HG03139 (cell line): ENCODE results near the gene NOMO2.
"Not testable (repeated sequence)": the region's sequence is repeated elsewhere in the genome, so short reads cannot be mapped to it uniquely, and the experiment has no call there.

ENCODE experiments used
- ATAC-seq: cut with Tn5 transposase; IDR thresholded peaks from one replicate; pipeline ENCODE4 v1.9.1; 2021; ENCODE audit not compliant: unreplicated experiment

Gene NOMO2

DNA sequence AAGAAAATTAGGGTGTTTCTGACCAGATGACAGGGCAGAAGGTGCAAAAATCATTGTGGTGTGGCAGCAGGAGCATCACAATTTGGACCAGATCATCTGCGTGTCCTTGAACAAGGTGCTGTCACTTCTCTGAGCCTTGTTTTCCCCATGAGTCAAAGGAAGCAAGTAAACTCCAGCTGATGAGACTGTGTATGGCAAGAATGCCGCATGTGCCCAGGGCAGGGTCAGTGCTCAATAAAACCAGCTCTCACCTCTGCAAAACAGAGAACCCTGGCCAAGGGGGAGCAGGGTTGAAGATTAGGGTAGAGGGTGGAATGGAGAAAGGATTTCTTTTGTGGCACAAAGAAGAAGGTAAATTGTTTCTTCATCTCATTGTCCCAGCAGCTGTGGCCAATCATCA lies 17.4 kb upstream of the NOMO2 start:
- ATAC-seq: not testable (repeated sequence)

DNA sequence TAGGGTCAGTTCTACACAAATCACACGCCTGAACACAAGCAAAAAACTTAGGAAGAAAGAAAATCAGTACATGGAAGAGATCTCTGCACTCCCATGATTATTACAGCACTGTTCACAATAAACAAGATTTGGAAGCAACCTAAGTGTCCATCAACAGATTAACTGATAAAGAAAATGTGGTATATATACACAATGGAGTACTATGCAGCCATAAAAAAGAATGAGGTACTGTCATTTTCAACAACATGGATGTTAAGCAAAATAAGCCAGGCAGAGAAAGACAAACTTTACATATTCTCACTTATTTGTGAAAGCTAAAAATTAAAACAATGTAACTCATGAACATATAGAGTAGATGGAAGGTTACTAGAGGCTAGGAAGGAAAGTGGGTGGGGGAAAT lies 16.0 kb upstream of the NOMO2 start:
- not testable (repeated sequence) for ATAC-seq

DNA sequence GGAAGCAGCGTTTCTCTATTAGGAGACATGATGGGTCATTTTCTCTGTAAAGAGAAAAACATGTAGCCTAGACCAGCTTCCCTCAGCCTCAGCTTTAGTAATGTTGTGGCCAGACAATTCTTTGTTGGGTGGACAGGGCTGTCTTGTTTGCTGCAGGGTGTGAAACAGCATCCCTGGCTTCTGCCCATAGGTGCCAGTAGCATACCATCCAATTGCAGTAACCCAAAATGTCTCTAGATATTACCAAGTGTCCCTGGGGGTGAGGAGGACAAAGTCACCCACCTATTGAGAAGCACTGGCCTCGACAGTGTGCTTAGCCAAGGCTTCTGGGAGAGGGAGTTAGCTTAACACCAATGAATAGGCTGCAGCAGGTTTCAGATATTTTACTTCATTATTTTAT lies 14.0 kb upstream of the NOMO2 start:
- ATAC-seq: not testable (repeated sequence)

GRCh38 chr16:18575298-18575917 lies 13.5 kb upstream of the NOMO2 start:
- ATAC-seq: not testable (repeated sequence)

DNA sequence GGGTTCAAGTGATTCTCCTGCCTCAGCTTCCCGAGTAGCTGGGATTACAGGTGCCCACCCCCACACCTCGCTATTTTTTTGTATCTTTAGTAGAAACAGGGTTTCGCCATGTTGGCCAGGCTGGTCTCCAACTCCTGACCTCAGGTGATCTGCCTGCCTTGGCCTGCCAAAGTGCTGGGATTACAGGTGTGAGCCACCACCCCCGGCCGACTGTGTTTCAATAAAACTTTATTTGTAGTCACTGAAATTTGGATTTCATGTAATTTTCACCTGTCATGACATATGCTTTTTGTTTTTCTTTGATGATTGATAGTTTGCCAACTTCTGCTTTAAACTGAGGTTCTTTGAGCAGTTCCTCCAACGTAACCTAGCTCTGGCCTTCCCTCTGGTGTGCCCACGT lies 12.0 kb upstream of the NOMO2 start:
- not testable (repeated sequence) for ATAC-seq

GRCh38 chr16:18572973-18573372 lies 11.1 kb upstream of the NOMO2 start:
- not testable (repeated sequence) for ATAC-seq

- ATAC-seq: not testable (repeated sequence)
Observed at GRCh38 chr16:18571307-18571850, 9.5 kb upstream of the NOMO2 start.

DNA sequence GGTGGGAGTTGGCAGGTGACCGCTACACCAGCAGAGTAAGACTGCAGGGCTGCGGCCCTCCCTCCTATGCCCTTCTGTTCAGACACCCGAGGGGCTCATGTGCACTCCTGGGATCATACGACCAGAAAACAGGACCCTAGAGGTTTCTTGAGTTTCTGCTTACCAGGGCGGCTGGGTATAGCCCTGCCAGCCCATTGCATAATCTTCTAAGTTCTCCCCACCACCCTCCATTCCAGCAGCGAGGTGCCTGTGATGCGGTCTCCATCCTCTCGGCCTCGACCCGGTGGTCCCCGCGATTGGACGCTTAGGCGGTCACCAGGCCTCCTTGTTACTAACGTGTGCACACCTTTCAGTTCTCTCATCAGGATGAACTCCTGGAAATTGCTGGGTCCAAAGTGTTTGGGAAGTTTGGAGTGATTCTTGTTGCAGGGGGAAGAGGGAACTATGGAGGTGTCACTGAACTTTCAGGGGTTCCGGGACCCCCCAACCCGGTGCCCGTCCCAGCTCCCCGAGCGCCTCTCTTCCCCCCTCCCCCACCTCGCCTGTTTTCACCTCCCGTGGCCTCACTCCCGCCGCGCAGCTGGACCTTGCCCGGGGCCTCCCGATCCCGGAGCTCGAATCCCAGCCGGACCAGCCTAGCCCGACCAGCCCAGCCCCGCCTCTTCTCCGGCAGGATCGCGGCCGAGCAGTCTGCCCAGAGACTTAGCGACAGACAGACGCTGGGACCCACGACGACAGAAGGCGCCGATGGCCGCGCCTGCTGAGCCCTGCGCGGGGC lies 8.8 kb upstream of the NOMO2 start:
- ATAC-seq: not testable (repeated sequence)

GRCh38 chr16:18560416-18561220 lies 1.3 kb downstream of the NOMO2 start:
- not testable (repeated sequence) for ATAC-seq

DNA sequence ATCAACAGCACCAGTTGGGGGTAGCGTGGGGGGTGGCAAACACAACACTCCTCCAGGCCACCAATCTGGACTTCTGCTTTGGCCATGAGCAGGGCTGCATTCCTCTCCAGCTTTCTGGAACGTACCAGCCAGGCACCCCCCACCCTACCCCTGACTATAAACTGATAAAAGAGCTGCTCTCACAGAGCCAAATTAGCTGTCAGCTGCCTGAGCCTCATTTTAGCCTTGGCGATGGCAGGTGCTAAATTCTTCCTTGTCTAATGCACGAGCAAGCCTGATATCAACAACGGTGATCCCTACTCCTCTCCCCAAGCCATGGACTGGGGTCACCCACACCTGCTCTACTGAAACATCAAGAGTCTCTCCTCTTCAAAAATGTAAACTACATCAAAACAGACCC lies 8.2 kb downstream of the NOMO2 start:
- not testable (repeated sequence) for ATAC-seq

- not testable (repeated sequence) for ATAC-seq
Observed at GRCh38 chr16:18547382-18547781, 14.5 kb downstream of the NOMO2 start.

GRCh38 chr16:18546853-18547252 lies 15.0 kb downstream of the NOMO2 start:
- not testable (repeated sequence) for ATAC-seq

GRCh38 chr16:18544232-18545081 lies 17.4 kb downstream of the NOMO2 start:
- not testable (repeated sequence) for ATAC-seq

- ATAC-seq: not testable (repeated sequence)
Observed at GRCh38 chr16:18541912-18542311, 20.0 kb downstream of the NOMO2 start.

- ATAC-seq: not testable (repeated sequence)
Observed at GRCh38 chr16:18537004-18537403, 24.9 kb downstream of the NOMO2 start.

DNA sequence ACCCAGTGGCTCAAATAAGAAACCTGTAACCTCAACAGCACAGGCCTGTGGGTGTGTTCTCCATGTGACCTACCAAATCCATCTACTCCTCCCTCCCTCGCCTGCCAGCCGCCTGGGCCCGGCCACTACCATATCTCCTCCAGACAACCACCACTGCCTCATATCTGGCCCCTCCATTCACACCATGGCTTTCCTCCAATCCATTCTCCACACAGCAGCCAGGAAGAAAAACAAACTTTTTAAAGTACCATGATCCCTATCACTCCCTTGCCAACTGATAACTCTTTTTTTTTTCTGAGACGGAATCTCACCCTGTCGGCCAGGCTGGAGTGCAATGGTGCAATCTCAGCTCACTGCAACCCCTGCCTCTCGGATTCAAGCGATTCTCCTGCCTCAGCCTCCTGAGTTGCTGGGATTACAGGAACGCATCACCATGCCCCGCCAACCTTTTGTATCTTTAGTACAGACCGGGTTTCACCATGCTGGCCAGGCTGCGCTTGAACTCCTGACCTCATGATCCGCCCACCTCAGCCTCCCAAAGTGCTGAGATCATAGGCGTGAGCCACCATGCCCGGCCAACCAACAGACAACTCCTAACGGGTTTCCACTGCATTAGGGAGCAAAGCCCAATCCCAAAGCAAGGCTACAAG lies 26.3 kb downstream of the NOMO2 start:
- ATAC-seq: not testable (repeated sequence)

- ATAC-seq: not testable (repeated sequence)
Observed at GRCh38 chr16:18534308-18534707, 27.6 kb downstream of the NOMO2 start.

- not testable (repeated sequence) for ATAC-seq
Observed at GRCh38 chr16:18531323-18531722, 30.6 kb downstream of the NOMO2 start.

DNA sequence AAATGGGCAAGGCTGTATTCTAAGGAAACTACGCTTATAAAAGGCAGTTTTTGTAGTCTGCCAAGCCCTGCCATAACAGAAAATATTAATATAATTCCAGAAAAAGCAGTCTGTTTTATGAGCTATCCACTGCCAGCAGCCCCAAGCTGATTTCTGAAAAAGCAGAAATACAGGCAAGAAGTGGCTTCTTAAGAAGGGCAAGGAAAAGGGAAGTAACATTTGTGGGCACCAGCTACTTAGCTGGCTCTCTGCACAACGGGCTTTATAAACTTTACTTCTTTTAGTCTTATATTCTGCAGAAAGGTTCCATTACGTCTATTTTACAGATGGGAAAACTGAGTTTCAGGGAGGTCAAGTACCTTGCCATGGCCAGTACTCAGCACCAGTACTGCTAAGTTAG lies 31.6 kb downstream of the NOMO2 start:
- not testable (repeated sequence) for ATAC-seq

GRCh38 chr16:18526547-18526946 lies 35.4 kb downstream of the NOMO2 start:
- not testable (repeated sequence) for ATAC-seq
